Measurements from ENCODE around the gene TRNAU1AP. TPM values are rescaled to one million over a fixed set of nuclear protein-coding genes. Genes with fewer than 3 reads are reported as not detected.
"Not testable (repeated sequence)": the region's sequence is repeated elsewhere in the genome, so short reads cannot be mapped to it uniquely, and the experiment has no call there.

TRNAU1AP gene
- total RNA-seq, 1 donor = 29.7 TPM

DNA sequence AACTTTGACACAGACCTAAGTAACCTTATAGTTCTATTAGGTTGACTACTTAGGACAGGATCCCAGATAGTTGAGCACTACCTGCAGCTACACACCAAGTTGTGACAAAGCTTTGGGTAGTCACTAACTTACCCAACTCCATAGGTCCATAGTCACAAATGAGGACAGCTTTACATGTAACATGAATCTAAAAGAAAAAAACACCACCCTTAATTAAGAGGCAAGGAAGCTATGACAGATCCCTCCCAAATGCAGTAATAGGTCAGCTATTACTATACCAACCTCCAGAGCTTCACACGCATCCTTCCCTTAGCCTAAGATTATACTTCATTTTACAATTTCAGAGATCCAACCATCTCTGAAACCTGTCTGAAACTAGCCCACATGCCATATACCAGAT lies 26.5 kb downstream of the TRNAU1AP start:
- peak overlapping the region; percentile 73 for H3K4me3 ChIP-seq (ENCODE audit: low read depth, low read length)
- no peak for DNase-seq (ENCODE audit: low read depth)
- TF ChIP-seq, protein P1, sequence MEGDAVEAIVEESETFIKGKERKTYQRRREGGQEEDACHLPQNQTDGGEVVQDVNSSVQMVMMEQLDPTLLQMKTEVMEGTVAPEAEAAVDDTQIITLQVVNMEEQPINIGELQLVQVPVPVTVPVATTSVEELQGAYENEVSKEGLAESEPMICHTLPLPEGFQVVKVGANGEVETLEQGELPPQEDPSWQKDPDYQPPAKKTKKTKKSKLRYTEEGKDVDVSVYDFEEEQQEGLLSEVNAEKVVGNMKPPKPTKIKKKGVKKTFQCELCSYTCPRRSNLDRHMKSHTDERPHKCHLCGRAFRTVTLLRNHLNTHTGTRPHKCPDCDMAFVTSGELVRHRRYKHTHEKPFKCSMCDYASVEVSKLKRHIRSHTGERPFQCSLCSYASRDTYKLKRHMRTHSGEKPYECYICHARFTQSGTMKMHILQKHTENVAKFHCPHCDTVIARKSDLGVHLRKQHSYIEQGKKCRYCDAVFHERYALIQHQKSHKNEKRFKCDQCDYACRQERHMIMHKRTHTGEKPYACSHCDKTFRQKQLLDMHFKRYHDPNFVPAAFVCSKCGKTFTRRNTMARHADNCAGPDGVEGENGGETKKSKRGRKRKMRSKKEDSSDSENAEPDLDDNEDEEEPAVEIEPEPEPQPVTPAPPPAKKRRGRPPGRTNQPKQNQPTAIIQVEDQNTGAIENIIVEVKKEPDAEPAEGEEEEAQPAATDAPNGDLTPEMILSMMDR (IDR thresholded peaks at IDR 0.05; ENCODE audit: insufficient read depth, low read length) = no peak

DNA sequence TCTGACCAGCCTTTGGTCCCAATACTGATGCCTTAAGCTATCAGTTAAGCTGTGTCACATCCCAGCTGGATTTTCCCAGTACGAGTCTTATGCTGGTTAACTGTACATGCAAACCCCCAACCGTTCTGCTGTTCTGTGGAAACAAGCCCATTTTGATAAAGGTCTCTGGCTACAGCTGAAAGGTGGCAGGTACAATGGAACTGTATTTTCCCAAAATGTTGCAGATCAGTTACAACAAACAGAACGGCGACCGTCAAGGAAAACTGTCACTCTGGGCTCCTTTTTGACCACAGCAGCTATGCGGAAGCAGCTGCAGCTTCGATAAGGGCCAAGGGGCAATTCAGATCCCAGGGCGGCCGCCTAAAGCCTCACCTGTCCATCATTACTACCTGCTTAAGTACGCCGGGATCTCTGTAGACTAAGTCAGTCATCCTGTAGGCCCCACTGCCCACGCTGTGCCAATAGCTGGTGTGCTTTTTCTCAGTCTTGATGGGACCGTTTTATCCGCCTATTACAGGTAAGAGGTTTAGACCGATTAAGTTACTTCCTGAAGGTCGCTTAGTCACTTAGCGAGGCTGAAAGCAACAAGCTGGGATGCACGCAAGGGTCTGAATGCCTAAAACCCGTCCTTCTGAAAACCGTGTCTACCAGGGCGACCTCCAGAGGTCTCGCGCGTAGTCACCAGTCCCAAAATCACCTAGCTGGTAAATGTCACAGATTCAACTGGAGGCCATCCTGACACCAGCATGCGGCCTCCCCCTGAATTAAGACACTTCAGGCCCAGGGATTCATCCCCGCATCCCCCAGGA lies 28.0 kb downstream of the TRNAU1AP start:
- peak overlapping the region; percentile 73 for H3K4me3 ChIP-seq (ENCODE audit: low read depth, low read length)
- TF ChIP-seq, protein P1 (IDR thresholded peaks at IDR 0.05; ENCODE audit: insufficient read depth, low read length) = no peak
- DNase-seq (ENCODE audit: low read depth) = peak; percentile 47

DNA sequence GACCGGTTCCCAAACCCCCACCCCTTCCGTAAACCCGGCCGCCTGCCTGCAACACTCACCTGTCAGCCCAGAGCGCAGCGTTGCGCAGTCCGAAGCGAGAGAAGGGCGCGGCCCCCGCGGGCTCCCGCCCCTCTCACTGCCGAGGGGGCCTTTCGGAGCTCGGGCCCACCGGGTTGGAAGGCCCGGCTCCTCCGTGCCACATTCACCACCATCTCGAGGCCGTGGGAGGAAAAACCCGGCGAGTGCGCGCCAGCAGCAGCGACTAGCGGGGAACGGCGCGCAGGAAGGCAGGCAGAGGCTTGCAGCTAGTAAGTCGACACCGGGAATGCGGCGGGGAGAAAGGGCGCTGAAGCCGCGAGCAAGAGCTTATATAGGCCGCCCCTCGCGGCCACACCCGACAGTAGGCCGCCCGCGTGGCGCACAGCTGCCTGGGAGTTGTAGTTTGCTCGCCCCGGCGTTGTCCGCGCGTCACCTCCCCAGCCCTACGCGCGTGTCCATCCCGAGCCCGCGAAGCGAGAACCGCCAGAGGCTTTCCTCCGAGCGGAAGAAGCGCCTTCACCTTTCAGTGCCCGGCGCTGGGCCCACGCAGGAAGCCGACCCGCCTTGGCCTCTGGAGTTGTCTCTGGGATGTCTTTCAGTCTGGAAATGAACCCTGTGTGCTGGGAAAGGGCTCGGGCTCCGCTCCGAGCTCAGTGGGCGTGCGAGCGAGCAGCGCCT lies 28.8 kb downstream of the TRNAU1AP start:
- peak; percentile 95 for DNase-seq (ENCODE audit: low read depth)
- TF ChIP-seq, protein P1 (IDR thresholded peaks at IDR 0.05; ENCODE audit: insufficient read depth, low read length) = no peak
- peak overlapping the region; percentile 73 for H3K4me3 ChIP-seq (ENCODE audit: low read depth, low read length)

DNA sequence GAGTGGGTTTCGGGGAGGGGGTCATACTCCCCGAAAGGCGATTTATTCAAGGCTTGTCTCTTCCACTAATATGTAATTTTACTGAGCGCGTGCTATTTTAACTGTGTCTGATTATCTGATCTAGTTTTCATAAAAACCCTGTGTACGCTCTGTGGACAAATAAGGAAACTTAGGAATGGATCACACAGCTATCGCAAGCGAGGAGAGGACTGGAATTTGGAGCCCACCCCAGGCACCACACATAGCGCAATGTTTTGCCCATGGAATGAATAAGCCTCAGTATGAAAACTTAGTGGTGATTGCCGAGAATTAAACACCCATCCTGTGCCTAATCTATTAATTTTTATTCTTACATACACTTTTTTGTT lies 29.3 kb downstream of the TRNAU1AP start:
- peak overlapping the region; percentile 73 for H3K4me3 ChIP-seq (ENCODE audit: low read depth, low read length)
- TF ChIP-seq, protein P1 (IDR thresholded peaks at IDR 0.05; ENCODE audit: insufficient read depth, low read length) = no peak
- peak; percentile 62 for DNase-seq (ENCODE audit: low read depth)

DNA sequence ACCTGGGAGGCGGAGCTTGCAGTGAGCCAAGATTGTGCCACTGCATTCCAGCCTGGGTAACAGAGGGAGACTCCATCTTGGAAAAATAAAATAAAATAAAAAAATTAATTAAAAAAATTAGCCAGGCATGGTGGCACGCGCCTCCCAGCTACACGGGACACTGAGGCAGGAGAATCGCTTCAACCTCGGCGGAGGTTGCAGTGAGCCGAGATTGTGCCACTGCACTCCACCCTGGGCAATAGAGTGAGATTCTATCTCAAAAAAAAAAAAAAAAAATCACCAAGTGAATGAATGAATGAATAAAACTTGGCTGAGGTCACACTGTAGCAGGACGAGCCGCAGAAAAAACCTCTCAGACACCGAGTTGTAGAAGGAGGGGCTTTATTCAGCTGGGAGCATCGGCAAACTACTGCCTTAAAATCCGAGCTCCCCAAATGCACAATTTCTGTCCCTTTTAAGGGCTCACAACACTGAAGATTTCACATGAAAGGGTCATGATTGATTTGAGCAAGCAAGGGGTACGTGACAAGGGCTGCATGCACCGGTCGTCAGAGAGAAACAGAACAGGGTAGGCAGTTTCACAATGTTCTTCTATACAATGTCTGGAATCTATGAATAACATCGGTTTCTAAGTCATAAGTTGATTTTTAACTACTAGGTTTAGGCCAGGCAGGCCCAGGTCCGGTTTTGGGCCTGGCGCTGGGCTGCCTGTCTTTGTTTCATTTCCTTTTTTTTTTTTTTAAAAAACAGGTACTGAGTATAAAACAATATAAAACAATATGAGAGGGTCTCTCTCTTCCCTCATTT lies 33.9 kb downstream of the TRNAU1AP start:
- DNase-seq (ENCODE audit: low read depth); H3K4me3 ChIP-seq (ENCODE audit: low read depth, low read length): not testable (repeated sequence)

DNA sequence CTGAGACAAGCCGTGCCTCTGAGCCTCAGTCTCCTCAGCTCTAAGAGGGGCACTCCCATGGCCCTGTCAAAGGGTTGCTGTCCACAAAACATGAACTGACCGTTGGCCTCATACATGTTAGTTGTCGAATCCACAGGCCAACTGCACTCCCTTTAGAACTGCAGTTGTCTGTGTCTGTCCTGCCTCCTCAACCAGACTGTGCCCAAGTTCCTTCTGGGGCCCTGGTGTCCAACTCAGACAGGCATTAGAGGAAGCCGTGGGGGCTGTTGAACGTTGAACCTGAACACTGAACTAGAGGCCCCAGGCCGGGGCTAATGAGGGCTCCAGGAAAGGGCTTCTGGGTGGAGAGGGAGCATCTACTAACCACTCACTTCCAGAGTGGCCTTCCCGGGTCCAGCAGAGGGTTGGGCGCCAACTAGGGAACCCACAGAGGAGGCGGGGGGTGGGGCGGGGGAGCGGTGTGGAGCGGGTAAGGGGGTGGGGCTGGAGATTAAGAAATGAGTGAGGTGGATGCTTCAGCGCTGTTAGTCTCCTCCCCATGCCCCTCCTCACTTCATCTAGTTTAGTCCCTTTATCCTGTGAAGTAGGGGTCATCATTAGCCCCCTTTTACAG lies 38.9 kb downstream of the TRNAU1AP start, which contains the start of gene RAB42:
TSS of gene RAB42 (plus strand) at position 558 of the 613 bp plus-strand sequence. CDS start 247 bp downstream, outside the sequence.
- TF ChIP-seq, protein P1 (IDR thresholded peaks at IDR 0.05; ENCODE audit: insufficient read depth, low read length) = no peak
- no peak for DNase-seq (ENCODE audit: low read depth)
- peak within 1 kb of the TSS; percentile 57 for H3K4me3 ChIP-seq (ENCODE audit: low read depth, low read length)
